Measurements from ENCODE around the gene RANBP10.
"Not testable (repeated sequence)": the region's sequence is repeated elsewhere in the genome, so short reads cannot be mapped to it uniquely, and the experiment has no call there.

The RANBP10 gene

GRCh38 chr16:67780847-67781564, 25.4 kb downstream of the RANBP10 start:
- in situ Hi-C loops (cut with MboI; ENCODE audit: low sequenced_read_pairs), result no loop called here

GRCh38 chr16:67779256-67780014, 26.9 kb downstream of the RANBP10 start:
- in situ Hi-C loops (cut with MboI; ENCODE audit: low sequenced_read_pairs), result no loop called here

GRCh38 chr16:67775273-67775672, 31.1 kb downstream of the RANBP10 start:
- in situ Hi-C loops (cut with MboI; ENCODE audit: low sequenced_read_pairs), result no loop called here

GRCh38 chr16:67774457-67774853, 31.9 kb downstream of the RANBP10 start:
- in situ Hi-C loops (cut with MboI; ENCODE audit: low sequenced_read_pairs), result no loop called here

- in situ Hi-C loops (cut with MboI; ENCODE audit: low sequenced_read_pairs), result no loop called here
Observed at GRCh38 chr16:67773569-67774456, 32.5 kb downstream of the RANBP10 start.

GRCh38 chr16:67773099-67773498, 33.3 kb downstream of the RANBP10 start:
- in situ Hi-C loops (cut with MboI; ENCODE audit: low sequenced_read_pairs), result no loop called here

- in situ Hi-C loops (cut with MboI; ENCODE audit: low sequenced_read_pairs), result no loop called here
Observed at GRCh38 chr16:67770346-67770991, 35.9 kb downstream of the RANBP10 start.

- in situ Hi-C loops (cut with MboI; ENCODE audit: low sequenced_read_pairs), result no loop called here
Observed at GRCh38 chr16:67767953-67768352, 38.4 kb downstream of the RANBP10 start.

GRCh38 chr16:67766291-67766690, 40.1 kb downstream of the RANBP10 start:
- in situ Hi-C loops (cut with MboI; ENCODE audit: low sequenced_read_pairs), result no loop called here

- in situ Hi-C loops (cut with MboI; ENCODE audit: low sequenced_read_pairs), result no loop called here
Observed at GRCh38 chr16:67764158-67764667, 42.1 kb downstream of the RANBP10 start.

- in situ Hi-C loops (cut with MboI; ENCODE audit: low sequenced_read_pairs), result no loop called here
Observed at GRCh38 chr16:67763066-67763465, 43.3 kb downstream of the RANBP10 start.

GRCh38 chr16:67762385-67762784, 44.0 kb downstream of the RANBP10 start:
- in situ Hi-C loops (cut with MboI; ENCODE audit: low sequenced_read_pairs), result no loop called here

- in situ Hi-C loops (cut with MboI; ENCODE audit: low sequenced_read_pairs), result no loop called here
Observed at GRCh38 chr16:67761924-67762323, 44.4 kb downstream of the RANBP10 start.

GRCh38 chr16:67760956-67761230, 45.5 kb downstream of the RANBP10 start:
- in situ Hi-C loops (cut with MboI; ENCODE audit: low sequenced_read_pairs), result no loop called here

- in situ Hi-C loops (cut with MboI; ENCODE audit: low sequenced_read_pairs), result no loop called here
Observed at GRCh38 chr16:67760206-67760955, 46.0 kb downstream of the RANBP10 start.

GRCh38 chr16:67758966-67759365, 47.4 kb downstream of the RANBP10 start:
- in situ Hi-C loops (cut with MboI; ENCODE audit: low sequenced_read_pairs), result no loop called here

GRCh38 chr16:67758006-67758405, 48.4 kb downstream of the RANBP10 start:
- in situ Hi-C loops (cut with MboI; ENCODE audit: low sequenced_read_pairs), result no loop called here

- in situ Hi-C loops (cut with MboI; ENCODE audit: low sequenced_read_pairs), result no loop called here
Observed at GRCh38 chr16:67752641-67753040, 53.7 kb downstream of the RANBP10 start.

GRCh38 chr16:67751331-67751730, 55.0 kb downstream of the RANBP10 start:
- in situ Hi-C loops (cut with MboI; ENCODE audit: low sequenced_read_pairs), result not testable (repeated sequence)

- in situ Hi-C loops (cut with MboI; ENCODE audit: low sequenced_read_pairs), result no loop called here
Observed at GRCh38 chr16:67750466-67750865, 55.9 kb downstream of the RANBP10 start.

All from HL-60/S4 treated with retinoic acid at 250 ng/mL for 4 days and 3 days (cell line).